Activated CD4-positive, alpha-beta T cell treated with anti-CD3 and anti-CD28 coated beads, Interleukin-2, amount 50 U/mL, for 16 hours (primary cell): Measurements from ENCODE around the gene IL5.
A peak's percentile ranks its signal among the peaks of the same experiment; 100 is the strongest.
"Not testable (repeated sequence)": the region's sequence is repeated elsewhere in the genome, so short reads cannot be mapped to it uniquely, and the experiment has no call there.

Experiments used
- DNase-seq: peaks from one replicate; pipeline ENCODE4 v3.0.0-alpha.2; 2020

IL5 gene

DNA sequence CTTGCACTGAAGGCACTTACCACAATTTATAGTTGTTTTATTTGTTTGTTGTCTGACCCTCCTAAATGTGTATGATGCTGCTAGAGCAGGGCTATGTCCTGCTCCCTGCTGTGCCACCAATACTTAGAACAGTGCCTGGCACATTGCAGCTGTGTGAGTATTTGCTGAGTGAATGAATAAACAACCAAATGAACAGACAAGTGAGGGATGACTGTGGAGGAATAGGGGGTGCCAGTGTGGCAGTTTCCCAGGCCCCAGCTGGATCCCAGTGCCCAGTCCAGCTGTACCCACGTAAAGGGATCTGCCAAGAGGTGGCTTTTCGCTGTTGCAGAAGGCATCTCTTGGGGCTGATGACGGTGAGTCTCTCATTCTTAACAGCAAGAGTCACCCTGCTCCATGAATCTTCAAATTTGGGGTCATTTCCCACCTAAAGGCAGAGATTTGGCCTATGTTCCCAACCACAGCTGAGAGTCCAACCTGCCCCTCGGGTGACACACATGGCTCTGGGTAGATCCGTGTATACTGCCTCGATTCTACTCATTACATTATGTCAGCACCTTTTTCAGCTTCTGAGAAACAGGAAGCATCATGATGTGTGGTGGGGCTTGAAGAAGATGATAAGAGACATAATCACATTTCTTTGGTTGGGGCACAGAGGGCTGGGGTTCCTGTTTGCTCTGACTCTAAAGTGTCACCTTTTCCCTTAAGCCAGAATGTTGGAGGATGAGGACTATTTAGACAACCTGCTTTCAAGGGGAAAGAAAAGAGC is 14.3 kb downstream of the IL5 start:
- DNase-seq, result peak; percentile 58

DNA sequence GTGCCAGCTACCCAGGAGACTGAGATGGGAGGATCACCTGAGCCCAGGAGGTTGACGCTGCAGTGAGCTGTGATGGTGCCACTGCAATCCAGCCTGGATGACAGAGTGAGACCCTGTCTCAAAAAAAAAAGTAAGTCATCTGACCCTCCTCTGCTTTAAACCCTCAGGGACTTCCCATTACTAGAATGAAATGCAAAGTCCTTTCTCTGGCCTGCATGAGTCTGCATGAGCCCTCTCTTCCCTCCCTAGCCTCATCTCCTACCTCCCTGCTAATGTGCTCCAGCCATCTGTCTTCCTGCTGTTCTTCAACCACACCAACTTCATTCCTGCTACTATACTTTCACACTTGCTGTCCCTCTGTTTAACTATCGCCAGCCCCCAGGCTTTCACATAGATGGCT is 15.3 kb downstream of the IL5 start:
- DNase-seq, result no peak

DNA sequence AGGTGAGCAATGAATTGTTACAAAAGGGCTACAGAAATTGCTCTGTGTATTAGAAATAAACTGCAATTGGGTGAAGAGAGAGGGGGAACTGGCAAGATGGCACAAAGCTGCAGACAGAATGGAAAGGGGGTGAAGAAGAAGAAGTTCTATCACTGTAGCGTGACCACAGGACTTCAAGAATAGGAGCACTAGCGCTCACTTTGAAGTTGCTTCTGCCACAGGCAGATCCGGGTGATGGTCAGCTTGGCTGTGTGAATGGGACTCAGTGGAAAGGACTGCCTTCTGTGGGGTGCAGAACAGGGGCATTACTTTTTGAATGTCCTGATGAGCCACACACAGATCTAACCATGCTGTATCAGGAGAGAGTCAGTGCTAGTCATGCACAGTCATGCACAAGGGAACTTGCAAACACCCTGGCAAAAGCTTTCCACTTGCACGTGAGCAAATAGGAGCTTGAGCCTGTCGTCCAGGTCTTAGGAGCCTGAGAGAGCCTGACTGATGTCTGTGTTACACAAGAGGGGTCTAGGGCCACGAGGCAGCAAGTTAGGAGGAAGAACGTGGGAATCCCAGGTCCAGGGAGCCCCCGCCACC is 16.3 kb downstream of the IL5 start:
- DNase-seq, result no peak

DNA sequence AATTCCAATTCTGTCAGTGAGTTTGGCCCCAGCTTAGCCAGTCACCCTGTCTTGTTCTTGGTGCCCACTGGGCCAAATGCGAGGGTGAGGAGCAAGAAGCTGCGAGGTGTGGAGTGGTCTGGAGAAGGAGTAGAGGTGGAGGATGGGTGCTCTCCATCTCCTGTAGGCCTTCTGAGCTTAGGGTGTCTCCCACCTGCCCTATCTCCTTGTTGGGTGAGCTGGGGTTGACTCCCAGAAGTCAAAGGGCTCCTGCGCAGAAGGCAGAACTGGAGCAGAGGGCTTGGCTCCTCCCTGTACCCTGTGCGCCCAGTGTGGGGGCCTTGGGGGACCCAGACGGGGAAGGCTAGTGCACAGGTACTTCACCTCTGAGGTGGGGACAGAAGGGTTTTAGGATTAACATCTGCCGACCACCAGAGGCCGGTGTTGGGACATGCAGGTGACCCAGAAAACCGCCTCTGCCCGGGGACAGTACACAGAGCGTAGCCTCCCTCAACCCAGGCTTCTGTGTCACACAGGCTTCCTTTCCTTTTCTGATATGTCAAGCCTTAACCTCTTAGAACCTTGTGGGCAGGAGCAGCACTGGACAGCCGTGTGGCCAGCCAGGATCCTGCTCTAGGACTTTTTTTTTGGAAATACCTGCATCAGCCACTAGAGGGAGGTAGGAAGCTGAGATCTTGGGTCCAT is 16.9 kb downstream of the IL5 start:
- DNase-seq, result peak; percentile 62

DNA sequence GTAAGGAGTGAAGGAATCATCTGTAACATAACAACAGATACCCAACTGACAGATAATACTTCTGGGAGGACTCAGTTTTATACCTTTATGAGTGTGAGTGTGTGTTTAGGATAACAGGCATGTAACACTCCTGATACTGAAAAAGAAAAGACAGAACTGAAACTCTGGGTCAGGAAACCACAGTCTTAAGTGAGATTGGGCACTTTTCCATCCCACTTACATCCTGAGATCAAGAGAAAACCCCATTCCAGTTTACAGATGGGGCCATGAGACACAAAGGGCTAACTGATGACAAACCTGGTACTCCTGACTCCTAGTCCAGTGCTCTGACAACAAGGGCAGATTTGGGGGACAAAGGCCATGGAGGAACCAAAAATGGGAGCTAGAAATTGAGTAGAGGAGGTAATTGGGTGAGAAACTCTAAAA is 18.0 kb downstream of the IL5 start:
- DNase-seq, result peak; percentile 69

DNA sequence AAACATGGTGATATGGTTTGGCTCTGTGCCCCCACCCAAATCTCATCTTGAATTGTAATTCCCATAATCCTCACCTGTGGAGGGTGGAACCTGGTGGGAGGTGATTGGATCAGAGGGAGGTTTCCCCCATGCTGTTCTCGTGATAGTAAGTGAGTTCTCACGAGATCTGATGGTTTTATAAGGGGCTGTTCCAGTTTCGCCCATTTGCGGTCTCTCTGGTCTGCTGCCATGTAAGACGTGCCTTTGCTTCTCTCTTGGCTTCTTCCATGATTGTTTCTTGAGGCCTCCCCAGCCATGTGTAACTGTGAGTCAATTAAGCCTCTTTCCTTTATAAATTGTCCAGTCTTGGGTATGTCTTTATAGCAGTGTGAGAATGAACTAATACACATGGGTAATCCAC is 18.4 kb downstream of the IL5 start:
- not testable (repeated sequence) for DNase-seq

DNA sequence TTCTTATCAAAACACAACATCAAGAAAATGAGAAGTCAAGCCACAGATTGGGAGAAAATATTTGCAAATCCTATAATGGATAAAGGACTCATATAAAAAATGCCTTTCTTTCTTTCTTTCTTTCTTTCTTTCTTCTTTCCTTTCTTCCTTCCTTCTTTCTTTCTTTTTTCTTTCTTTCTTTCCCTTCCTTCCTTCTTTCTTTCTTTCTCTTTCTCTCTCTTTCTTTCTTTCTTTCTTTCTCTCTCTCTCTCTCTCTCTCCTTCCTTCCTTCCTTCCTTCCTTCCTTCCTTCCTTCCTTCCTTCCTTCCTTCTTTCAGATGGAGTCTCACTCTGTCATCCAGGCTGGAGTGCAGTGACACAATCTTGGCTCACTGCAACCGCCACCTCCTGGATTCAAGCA is 21.3 kb downstream of the IL5 start:
- DNase-seq, result not testable (repeated sequence)

DNA sequence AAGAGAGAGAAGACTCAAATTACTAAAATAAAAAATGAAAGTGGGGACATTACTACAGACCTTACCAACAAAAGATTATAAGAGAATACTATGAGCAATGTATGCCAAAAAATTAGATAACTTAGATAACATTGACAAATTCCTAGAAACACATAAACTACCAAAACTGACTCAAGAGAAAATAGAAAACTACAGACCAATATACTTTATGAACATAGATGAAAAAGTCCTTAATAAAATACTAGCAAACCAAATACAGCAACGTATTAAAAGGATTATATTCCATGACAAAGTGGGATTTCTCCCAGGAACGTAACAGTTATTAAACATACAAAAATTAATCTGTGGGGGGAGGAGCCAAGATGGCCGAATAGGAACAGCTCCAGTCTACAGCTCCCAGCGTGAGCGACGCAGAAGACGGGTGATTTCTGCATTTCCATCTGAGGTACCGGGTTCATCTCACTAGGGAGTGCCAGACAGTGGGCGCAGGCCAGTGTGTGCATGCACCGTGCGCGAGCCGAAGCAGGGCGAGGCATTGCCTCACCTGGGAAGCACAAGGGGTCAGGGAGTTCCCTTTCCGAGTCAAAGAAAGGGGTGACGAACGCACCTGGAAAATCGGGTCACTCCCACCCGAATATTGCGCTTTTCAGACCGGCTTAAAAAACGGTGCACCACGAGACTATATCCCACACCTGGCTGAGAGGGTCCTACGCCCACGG is 29.5 kb downstream of the IL5 start:
- DNase-seq, result not testable (repeated sequence)

DNA sequence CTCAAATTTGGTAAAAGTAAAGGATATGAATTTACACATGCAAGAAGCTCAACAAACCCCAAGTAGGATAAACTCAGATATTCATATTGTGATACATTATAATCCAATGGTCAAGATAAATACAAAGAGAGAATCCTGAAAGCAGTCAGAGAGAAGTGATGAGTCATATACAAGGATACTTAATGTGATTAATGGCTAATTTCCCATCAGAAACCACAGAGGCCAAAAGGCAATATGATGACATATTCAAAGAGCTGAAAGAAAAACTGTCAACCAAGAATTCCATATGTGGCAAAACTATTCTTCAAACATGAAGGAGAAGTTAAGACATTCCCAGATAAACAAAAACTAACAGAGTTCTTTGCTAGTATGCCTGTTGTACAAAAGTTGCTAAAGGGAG is 33.2 kb downstream of the IL5 start:
- no peak for DNase-seq

DNA sequence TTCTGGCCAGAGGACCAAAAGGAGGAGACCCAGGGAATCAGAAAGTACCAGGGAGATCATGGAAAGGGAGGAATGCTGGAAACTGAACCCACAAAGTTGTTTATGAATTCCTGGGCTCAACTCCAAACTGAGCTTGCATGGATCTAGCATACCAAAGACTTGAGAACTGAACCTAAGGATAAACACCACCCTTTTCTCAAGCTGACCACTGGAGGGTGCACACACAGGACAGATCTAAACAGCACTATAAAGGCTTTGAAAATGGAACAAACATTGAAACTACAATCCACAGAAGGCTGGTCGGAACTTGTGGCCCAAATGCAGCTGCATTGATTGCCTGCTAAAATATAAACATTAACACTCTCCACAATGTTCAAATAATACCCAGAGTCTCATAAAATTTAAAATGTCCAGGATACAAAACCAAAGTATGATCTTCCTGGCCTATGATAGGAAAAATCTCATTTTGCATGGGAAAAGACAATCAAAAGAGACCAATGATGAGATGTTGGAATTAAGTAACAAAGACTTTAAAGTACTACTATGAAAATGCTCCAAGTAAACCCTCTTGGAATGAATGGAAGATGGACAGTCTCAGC is 37.1 kb downstream of the IL5 start:
- DNase-seq, result no peak

DNA sequence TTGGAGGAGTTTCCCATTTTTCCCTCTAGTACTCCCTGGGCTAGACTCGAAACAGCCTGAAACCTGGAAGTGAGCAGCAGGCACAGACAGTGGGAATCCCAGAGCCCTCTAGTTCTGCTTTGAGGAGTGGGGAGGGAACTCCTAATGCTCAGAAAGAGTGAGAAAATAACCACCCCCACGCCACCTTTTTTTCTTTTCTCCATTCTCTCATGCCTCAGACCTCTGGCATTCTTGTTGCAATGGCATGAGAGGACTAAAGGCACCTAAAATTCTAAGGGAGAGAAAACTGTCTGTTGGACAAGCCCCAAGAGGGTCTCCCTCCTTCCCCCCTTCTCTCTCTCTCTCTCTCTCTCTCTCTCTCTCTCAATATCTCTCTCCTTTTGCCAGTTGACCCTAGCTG is 37.7 kb downstream of the IL5 start:
- no peak for DNase-seq

DNA sequence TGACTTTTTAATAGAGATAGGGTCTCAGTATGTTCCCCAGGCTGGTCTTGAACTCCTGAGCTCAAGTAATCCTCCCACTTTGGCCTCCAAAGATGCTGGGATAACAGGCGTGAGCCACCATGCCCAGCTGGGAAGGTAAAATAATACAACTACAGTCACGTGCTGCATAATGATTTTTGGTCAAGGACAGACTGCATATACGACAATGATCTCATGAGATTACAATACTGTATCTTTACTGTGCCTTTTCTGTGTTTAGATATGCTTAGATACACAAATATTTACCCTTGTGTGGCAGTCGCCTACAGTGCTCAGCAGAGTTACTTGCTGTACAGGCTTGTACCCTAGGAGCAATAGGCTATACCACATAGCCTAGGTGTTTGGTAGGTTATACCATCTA is 38.6 kb downstream of the IL5 start:
- DNase-seq, result no peak

DNA sequence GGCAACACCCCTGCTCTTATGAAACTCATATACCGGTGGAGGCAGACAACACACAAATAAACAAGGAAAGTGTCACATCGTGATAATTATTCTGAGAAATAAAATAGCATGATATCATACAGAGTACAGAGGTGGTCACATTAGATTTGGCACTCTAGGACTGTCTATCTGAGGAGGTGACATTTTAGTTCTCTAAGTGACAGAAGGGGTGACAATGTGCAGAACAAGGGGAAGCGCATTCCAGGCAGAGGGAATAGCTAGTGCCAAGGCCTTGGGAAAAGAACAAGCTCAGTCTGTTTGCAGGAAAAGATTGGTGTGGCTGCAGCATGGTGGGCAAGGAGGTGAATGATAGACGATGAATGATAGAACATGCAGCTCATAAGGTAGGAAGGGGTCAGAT is 40.1 kb downstream of the IL5 start:
- DNase-seq, result no peak

DNA sequence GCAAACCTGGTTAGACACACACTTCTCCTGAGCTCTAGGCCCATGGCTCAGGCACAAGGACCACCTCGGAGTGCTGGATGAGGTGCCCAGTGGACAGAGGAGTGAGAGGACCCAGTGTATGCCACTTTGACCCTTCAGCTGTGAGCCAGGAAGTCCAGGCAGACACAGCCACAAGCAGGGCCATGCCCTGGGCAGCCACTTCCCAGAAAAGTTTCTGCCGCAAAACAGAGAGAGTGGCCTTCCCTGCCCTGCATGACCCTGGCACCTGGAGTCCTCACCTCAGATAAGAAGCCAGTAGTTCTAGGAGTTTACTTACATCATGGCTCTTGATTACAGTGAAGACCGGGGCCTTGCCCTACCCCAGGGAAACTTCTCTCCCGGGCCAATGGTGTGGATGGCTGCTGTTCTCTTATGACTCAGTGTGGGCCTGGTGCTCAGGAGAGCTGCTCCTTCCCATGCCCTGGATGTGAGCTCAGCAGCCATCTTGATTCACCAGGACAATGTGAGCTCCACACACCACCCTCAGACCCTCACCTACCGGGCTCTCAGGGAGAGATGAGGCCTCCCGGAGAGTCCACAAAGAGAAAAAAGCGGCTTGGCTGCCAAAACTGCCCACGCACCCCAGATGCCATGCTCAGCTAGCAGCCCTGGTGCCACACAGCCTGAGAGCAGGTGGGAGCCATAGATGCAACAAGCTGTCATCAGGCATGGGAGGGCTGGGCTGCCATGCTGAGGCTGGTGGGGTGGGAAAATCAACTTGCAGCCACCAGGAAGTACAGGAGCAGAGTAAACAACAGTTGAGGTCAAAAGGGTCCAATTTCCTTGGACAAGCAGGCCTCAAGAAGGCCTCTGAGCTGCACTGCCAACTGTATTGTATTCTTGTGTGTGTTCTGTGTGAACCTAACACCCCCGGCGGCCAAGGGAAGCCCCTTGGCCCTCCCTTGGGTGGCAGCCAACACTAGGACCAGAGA is 41.1 kb downstream of the IL5 start:
- DNase-seq, result no peak

DNA sequence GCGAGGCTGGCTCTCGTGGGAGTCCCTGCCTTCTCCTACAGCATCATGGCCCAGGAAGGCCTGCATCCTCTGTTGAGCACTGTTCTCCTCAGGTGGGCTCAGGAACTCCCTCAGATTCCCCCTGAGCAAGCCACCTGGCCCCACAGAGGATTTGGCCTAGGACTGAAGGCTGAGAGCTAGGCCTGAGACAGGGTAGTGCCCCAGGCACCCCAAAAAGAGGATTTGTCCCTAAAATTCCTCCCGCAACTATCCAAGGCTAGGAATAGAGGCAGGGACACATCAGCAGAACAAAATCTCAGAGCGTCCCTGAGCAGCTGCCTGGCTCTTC is 41.7 kb downstream of the IL5 start:
- DNase-seq, result no peak

DNA sequence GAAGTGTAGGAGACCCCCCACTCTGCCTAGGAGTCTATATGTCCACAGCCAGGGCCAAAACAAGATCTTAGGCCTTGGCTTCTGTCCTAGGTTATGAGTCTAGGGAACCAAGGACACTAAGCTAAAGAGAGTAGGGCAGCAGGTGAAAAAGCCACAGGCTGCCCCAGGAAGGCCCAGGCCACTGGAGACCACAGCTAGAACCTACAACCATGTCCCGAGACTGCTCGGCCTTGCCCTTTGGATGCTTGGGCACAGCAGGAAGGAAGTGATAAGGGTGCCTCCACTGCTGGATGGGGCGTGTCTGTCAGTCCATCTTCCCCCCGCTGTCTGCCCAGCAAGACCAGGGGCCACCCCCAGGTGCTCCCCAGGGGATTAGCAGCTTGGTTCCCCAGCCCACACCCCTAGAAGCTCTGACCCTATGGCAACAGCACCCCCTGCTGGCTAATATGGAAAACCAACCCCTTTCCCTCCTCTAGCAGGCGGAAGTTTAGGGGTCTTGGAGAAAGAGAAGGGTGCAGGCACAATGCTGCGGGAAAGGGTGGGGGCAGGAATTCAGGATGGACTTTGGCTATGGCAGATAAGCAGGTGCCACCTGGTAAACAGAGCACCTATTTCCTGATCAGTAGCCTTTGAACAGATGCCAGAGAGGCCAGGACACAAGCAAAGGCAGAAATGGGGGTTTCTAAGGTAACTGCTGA is 42.2 kb downstream of the IL5 start:
- peak; percentile 81 for DNase-seq

DNA sequence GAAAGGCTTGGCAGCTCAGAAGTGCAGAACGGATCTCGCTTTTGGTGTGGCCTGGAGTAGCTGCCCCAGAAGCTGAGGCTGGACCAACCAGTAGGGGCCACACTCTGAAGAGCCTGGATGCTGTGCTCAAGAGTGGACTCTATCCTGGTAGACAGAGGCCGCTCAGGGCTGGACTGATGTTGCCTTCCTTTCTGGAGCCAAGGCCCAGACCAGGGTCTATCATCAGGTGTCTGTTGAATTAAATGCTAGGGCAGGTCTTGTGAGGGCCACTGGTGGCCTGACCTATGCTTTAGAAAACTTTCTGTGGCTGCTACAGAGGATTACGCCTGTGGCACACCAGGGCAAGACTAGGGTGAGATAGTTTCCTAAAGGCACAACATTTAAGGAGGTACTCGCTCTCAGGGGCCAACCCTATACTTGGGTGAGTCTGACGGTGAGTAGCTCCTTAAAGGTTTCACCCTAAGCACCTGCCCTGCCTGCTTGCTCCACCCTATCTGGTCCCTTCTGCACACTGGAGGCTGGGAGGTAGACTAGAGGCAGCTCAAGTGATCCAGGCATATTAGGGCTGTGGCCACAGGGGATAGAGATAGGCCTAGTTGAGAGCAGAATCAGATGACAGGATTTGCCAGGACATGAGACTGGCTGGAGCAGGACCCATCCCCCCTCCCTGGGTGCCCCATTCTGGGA is 42.9 kb downstream of the IL5 start:
- no peak for DNase-seq

DNA sequence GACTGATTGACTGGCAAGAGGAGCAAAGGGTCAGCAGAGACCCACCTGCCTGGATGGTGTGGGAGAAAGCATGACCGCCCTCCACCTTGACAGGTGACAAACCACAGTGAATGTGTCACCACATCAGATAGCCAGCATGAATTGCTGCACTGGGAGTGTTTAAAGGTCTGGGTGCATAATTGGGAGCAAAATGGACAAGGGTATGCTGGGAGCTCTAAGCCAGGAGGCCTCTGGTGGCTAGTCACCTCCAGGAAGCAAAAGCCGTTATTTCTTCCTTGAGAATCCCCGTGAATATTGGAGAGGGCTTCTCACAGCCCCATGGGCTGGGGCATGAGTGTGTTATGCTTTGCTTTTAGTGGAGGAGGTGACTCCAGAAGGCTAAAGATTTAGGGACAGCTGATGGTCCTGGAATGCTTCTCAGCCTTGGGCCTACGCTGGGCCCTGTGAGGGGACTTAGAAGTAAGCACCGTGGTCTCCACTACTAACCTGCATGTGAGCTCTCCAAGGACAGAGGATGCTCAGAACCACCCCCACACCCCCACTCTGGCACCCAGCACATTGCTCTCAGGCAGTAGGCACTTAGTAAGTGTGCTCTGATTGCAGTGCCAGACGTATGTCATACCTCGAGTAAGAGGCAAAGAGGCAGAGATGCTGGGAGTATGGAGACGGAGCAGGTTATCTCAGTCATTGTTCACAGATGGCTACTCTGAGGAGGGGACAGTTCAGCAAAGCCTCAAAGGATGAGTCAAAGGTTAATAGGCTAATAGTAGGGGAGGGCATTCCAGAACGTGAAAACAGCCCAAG is 43.7 kb downstream of the IL5 start:
- DNase-seq, result no peak

DNA sequence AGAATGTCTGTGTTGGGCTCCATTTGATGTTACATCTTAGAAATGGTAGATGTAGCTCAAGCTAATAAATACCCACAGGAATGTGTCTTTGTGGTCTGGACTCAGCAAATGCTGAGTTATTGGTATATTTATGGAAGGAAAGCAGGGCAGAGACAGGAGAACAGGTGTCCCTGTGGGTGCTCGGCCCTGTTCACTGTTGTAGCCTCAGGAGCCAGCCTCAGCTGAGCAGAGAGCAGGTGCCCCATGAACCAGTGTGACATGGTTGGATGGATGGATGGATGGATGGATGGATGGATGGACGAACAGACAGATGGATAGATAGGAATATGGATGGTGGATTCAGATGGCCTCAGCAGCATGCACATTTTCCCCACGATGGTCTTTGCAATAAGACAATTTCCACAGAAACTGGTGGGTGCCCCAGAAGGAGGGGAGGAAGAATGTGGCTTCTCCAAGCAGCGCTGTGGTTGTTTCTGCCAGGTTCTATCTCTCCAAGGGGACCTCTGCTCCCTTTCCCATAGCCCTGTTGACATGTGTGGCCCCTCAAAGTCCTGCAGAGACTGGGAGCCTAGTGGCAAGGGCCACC is 44.5 kb downstream of the IL5 start:
- DNase-seq, result no peak

DNA sequence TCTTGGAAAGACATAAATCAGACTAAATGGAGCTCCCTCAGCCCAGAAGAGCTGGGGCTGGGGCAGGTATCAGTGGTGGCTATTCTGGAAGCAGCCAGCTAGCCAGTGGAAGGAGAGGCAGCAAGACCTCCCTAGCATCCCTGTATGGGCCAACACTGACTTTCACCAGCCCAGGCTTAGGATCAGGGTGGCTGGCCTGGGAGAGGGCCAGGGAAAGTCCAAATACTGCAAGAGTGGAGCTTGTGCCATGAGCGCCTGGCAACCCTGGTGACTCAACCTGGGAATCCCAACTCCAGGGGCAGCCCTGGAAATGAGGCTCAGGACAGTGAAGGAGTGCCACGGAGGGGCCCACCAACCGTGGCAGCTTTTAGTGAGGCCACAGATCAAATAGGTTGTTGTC is 45.2 kb downstream of the IL5 start:
- no peak for DNase-seq
